ENCODE data around the gene SLC4A4. TPM values are rescaled to one million over a fixed set of nuclear protein-coding genes. Genes with fewer than 3 reads are reported as not detected.

Gene SLC4A4
- total RNA-seq, 6 experiments from 2014 or later = 19.1 to 29.8 (median 25.0) TPM

- no peak overlapping the region for H3K27ac Mint-ChIP-seq
- TF ChIP-seq CTCF (IDR thresholded peaks at IDR 0.05) = no peak
- peaks cover 16% of the 10 kb centered on the region for H3K4me1 Mint-ChIP-seq (ENCODE audit: low read depth)
- no peaks in the 10 kb centered on the region for H3K27me3 Mint-ChIP-seq (ENCODE audit: insufficient read depth)
- peaks cover 6% of the 10 kb centered on the region; the same call in 1 of the 2 replicates for H3K36me3 Mint-ChIP-seq (ENCODE audit: low read depth)
- no peak for DNase-seq
- H3K9me3 Mint-ChIP-seq = no peaks in the 10 kb centered on the region
- no peak overlapping the region for H3K4me3 Mint-ChIP-seq
These were observed 107.0 kb downstream of the SLC4A4 start for GRCh38 chr4:71445811-71446210.

DNA sequence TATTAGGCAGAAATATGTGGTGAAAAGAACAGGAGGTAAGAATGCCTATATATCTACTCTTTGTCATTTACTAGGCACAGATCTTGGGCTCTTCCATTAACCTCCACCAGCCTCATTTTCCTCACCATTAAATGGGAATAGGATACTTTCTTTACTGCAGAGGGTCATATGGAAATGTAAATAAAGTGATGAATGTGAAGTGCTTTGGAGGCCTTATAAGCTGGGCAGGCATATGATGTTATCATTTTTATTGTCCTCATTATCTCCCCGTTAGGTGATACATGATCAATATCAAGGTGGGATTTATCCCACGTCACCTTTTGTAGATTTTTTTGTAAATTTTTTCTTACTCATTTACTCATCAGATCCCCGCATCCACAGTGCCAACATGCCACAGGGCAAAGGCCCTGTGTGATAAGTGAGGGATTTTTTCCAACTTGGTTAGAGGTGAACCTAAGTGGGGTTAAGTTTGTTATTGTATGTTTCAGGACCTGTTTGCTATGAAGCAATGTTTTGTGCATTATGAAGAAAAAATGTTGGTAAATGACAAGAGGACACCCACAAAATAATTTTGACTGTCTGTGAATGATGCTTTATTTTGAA, 107.8 kb downstream of the SLC4A4 start:
- Mint-ChIP-seq H3K27me3 (ENCODE audit: insufficient read depth) (no peaks in the 10 kb centered on the region), H3K36me3 (ENCODE audit: low read depth) (peaks cover 12% of the 10 kb centered on the region; the same call in 1 of the 2 replicates), H3K4me1 (ENCODE audit: low read depth) (peaks cover 11% of the 10 kb centered on the region), H3K27ac (no peak overlapping the region), H3K4me3 (no peak overlapping the region), H3K9me3 (no peaks in the 10 kb centered on the region)
- no peak for DNase-seq
- TF ChIP-seq CTCF (IDR thresholded peaks at IDR 0.05) = no peak

- H3K27me3 Mint-ChIP-seq (ENCODE audit: insufficient read depth) = no peaks in the 10 kb centered on the region; the same call in 1 of the 2 replicates
- H3K27ac Mint-ChIP-seq = no peak overlapping the region
- no peaks in the 10 kb centered on the region for H3K9me3 Mint-ChIP-seq
- DNase-seq = no peak
- peaks cover 16% of the 10 kb centered on the region for H3K4me1 Mint-ChIP-seq (ENCODE audit: low read depth)
- H3K4me3 Mint-ChIP-seq = no peak overlapping the region
- no peak for TF ChIP-seq CTCF (IDR thresholded peaks at IDR 0.05)
- H3K36me3 Mint-ChIP-seq (ENCODE audit: low read depth) = peaks cover 25% of the 10 kb centered on the region
These were observed 110.2 kb downstream of the SLC4A4 start for GRCh38 chr4:71449040-71449439.

DNA sequence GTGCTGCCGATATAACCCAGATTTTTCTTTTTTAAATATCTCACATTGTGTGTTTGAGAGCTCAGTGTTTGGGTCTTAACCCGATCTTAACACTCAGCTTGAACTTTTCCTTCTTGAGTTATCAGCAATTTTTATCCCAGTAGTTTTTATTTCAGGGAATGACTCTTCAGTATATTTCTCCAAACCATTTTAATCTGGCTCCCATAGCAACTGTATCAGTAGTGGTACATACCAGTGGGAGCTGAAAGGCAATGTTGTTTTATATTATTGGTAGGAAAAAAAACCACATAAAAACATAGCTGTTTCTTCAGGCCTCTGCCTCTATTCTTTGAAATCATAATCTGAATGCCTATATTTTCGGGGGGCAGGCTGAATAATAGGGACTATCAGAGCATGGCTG, 111.1 kb downstream of the SLC4A4 start:
- Mint-ChIP-seq H3K9me3 (no peaks in the 10 kb centered on the region), H3K4me3 (no peak overlapping the region), H3K27me3 (ENCODE audit: insufficient read depth) (no peaks in the 10 kb centered on the region; the same call in 1 of the 2 replicates), H3K27ac (no peak overlapping the region), H3K36me3 (ENCODE audit: low read depth) (peaks cover 30% of the 10 kb centered on the region), H3K4me1 (ENCODE audit: low read depth) (peaks cover 24% of the 10 kb centered on the region)
- no peak for TF ChIP-seq CTCF (IDR thresholded peaks at IDR 0.05)
- no peak for DNase-seq

DNA sequence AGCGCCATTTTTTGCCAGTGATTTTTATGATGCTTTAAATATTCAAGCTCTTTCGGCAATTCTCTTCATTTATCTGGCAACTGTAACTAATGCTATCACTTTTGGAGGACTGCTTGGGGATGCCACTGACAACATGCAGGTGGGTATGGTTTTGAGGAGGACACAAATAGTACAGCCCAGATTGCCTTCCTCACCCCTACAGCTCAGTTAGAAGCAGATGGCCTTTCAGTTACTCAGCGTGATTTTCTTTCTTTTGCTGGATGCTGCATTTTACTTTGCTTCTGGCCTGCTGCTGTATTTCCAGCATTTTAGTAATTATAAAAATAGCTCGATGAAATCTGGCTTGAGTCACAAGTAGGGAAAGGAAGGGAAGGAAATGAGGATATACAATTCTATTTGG, 114.7 kb downstream of the SLC4A4 start:
- DNase-seq = no peak
- Mint-ChIP-seq H3K4me1 (ENCODE audit: low read depth) (peaks cover 42% of the 10 kb centered on the region), H3K36me3 (ENCODE audit: low read depth) (peaks cover 32% of the 10 kb centered on the region), H3K9me3 (no peaks in the 10 kb centered on the region), H3K27ac (no peak overlapping the region), H3K4me3 (no peak overlapping the region), H3K27me3 (ENCODE audit: insufficient read depth) (no peaks in the 10 kb centered on the region; the same call in 1 of the 2 replicates)
- no peak for TF ChIP-seq CTCF (IDR thresholded peaks at IDR 0.05)

All from HFFc6 (cell line).